Measurements from ENCODE around the gene MGMT.

The MGMT gene

DNA sequence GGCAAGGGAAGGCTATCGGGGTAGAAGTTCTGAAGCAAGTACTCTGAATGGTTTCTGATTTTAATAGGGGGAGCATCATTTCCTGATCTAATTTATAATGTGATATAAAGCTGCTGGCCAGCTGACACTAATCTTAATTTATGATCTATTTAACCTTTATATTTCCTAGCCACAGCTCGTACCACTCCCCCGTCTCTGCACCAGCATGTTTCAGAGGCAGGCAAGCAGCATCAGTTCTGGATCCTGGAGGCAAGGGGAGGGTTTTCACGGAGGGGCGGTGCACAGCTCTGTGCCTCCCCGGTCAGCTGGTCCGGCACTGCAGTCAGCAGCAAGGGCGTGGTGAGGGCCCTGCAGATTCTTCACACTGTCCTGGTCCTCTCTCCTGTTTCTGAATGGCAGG is 30.0 kb downstream of the MGMT start:
- DNase-seq = no peak

DNA sequence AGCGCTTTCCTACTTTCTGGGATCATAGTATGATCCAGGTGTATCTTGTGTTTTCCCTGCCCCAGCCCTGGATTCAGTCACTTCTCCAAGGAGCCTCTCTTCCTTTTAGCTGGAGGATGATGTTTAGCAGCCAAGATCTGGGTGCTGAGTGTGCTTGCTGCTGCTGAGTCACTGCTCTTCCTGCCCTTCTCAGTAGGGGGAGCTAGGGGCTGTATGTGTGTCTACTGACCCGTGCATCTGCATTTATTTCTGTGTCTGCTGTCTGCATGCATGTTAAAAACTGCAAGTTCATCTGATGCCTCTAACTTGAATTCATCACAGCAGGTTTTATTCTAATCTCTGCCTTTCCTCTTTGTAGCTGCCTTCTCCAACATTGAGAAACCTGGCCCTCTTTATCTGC is 31.6 kb downstream of the MGMT start:
- no peak for DNase-seq

GRCh38 chr10:129500617-129501339 is 33.7 kb downstream of the MGMT start:
- no peak for DNase-seq

- no peak for DNase-seq
Observed at GRCh38 chr10:129501652-129502436, 34.8 kb downstream of the MGMT start.

DNA sequence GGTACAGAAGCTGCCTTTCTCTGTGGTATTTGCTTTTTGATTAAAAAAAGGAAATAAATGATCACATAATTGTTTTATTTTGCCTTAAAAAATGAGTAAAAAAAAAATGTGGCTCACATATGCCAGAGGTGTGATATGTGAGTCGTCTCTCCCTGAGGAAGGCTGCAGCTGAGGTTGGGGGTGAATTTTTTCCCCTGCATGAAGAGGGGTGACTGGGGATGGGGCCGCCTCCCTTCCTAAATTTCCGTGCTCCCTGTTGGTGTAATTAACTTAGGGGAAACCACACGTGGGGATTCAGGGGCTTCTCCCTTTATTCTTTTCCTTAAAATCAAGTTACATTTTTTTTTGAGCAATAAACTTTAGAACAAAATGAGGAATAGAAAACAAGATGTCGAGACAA is 35.4 kb downstream of the MGMT start:
- no peak for DNase-seq

DNA sequence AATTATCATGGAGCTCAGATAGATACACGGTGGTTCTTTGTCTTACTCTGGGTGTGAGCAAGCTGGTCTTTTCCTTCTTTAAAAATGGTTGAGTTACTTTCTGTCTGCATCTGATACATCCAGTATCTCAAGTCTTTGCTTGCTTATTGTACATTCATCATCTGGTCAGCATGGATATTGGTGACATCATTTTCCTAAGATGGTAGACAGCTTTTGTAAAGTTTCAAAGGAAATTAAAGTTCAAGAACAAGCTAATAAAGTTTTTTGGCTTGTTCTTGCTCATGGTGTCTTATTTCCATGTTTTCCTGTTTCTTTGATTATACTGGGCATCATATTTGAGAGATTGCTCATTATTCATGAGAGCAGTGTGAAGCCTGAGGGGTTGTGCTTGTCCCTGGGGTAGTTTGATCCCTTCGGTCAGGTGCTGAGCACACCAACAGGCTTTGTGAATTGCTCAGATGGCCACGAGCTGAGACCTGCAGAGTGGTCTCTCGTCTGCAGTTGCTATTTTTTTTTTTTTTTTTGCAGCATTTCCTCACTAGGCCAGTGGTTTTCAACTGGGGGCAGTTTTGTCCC is 38.5 kb downstream of the MGMT start:
- DNase-seq = no peak

- DNase-seq = no peak
Observed at GRCh38 chr10:129506101-129506797, 39.2 kb downstream of the MGMT start.

DNA sequence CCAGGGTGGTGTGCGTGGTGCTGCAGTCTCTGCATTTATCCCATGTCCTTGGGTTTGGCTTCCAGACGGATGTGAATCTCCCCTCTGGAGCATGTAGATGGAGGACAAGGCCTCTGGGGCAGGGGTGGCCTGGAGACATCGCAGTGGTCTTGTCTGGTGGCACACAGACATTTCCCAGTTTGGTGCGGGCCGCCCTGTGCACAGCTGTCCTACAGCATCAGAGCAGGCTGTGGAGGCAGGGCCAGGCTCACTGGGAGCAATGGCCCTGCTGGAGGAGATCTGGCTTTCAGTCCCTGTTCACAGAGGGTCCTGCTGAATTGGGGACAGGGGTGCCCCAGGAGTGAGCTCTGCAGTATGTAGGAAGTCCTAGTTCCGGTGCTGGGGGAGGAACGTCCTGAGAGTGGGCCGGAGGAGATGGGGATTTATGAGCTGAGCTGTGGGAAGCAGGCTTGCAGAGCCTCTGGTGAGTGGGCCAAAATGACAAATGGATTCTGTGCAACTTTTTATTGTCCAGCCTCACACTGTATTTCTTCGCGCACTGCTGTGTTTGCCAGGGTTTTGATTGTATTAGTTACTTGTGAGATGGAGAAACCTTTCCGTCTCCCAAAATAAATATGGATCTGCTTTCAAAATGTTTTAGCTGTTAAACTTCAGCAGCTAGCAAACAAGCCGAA is 40.3 kb downstream of the MGMT start:
- no peak for DNase-seq

- no peak for DNase-seq
Observed at GRCh38 chr10:129509155-129509554, 42.1 kb downstream of the MGMT start.

DNA sequence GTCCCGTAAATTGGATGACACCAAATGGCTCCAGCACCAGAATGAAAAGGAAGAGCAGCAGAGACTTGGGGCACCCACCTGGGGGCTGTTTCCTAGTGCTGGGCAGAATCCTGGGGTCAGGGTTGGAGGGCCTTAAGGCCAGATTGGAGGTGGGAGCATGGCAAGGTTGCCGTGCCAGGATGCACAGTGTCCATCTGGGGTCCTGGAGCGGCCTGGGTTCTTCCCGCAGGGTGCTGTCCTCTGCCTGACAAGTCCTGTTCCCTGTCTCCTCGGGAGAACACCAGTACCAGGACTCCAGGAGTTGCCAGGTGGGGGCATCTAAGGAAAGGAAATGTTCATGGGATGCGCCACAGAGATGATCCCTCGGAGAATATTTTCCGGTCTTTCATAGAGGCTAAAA is 42.8 kb downstream of the MGMT start:
- DNase-seq = no peak

- no peak for DNase-seq
Observed at GRCh38 chr10:129511086-129511485, 44.0 kb downstream of the MGMT start.

- DNase-seq = no peak
Observed at GRCh38 chr10:129511758-129512157, 44.7 kb downstream of the MGMT start.

DNA sequence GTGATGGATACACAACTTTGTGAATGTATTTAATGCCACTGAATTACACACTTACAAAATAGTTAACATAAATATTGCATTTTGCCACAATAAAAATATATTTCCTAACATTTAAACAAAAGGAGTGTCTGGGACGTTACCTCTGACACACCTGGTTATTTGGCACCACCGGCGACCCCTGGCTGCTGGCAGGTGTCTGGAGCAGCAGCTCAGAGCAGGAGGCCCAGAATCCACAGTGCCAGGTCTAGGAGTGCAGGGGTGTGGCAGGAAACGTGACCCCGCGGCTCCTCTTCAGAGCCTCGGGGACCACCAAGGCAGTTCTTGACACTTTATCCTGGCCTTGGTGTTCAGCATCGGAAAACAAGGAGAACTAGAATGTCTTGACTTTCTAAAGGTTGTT is 46.3 kb downstream of the MGMT start:
- DNase-seq = no peak

- DNase-seq = no peak
Observed at GRCh38 chr10:129514568-129515451, 47.8 kb downstream of the MGMT start.

DNA sequence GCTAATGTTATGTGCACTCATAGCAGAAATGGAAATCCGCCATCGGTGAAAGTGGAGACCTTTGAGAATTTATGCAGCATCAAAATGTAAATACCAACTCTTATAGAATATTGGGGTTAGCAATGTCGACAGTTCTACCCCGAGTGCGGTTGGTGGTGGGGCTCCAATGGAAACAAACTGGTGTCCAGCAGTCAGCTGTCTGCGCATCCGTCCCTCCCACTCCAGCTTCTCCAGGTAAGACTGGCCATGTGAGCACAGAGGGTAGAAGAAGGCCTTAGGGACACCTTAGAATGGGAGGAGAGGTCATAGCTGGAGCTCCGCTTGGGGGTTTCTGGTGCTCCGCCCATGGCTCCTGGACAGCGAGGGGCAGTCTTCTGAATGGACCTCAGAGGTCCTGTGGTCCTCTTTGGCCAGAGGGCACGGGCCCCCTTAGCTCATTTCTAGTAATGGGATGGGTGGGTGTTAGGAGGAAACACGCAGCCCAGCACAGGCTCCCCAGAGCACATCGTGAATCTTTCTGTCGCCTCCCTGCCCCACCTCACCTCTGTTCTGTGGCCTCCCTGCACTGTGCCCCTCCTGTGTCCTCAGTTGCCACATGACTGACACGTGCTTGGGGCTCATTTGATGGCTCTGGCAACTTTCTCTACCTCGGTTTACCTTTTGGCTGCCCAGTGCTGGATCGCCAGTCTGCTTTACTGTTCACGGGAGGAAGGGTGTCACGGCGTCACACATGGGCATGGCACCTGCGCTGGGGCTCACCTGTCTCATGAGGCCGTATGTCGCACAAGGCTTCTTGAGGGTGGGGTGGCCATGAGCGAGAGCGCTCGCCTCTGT is 50.0 kb downstream of the MGMT start:
- DNase-seq = no peak

GRCh38 chr10:129517680-129518057 is 50.6 kb downstream of the MGMT start:
- DNase-seq = no peak

DNA sequence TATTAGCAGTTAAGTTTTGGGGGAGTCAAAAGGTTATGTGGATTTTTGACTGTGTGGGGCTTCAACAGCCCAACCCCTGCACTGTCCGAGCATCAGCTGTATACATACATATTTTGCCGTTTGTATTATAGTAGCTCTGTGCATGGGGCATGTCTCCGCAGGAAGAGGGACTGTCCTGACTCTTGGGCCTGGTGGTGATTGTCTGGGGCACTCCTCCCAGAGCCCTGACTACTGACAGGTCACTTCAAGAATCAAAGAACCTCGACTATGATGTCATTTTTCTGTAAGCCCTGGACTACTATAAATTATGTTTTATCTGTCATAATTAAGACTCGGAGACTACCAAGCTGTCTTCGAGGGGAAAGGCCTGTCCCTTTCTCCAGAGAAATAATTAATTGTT is 51.8 kb downstream of the MGMT start:
- no peak for DNase-seq

DNA sequence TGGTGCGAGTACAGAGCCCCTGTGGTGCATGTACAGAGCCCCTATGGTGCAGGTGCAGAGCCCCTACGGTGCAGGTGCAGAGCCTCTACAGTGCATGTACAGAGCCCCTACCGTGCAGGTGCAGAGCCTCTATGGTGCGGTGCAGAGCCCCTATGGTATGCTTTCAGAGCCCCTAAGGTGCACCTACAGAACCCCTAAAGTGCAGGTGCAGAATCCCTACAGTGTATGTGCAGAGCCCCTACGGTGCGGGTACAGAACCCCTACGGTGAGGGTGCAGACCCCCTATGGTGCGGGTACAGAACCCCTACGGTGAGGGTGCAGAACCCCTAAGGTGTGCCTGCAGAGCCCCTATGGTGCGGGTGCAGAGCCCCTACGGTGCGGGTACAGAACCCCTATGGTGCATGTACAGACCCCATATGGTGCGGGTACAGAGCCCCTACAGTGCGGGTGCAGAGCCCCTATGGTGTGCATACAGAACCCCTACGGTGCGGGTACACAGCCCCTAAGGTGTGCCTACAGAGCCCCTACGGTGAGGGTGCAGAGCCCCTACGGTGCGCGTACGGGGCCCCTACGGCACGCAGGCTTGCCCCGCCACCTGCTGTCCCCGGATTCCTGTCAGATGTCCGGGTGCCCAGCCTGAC is 53.5 kb downstream of the MGMT start:
- DNase-seq = no peak

- DNase-seq = no peak
Observed at GRCh38 chr10:129521161-129522025, 54.4 kb downstream of the MGMT start.

Measured in CD4-positive, alpha-beta T cell treated with Interferon gamma for 1 hour (primary cell).